Activated CD8-positive, alpha-beta T cell treated with anti-CD3 and anti-CD28 coated beads for 36 hours (primary cell): Measurements from ENCODE around the gene PREX1. TPM values are rescaled to one million over a fixed set of nuclear protein-coding genes. Genes with fewer than 3 reads are reported as not detected.

Experiments used
- ATAC-seq: fragments of 200-7000 bp; cut with Tn5 transposase; one replicate; pipeline ENCODE4 v1.10.0; 2021; ENCODE audit warnings: mild to moderate bottlenecking, moderate library complexity
- CTCF ChIA-PET: fragments of 350-600 bp; sonication (Branson Sonifier 250); formaldehyde crosslinking; loops from one replicate; lab custom pipeline; 2021; ENCODE audit warnings: antibody characterized with exemption; lab: Charles Lee
- POLR2A ChIA-PET: fragments of 350-600 bp; sonication (Branson Sonifier 250); formaldehyde crosslinking; loops from one replicate; lab custom pipeline; 2021; ENCODE audit warnings: antibody characterized with exemption; lab: Charles Lee
- DNase-seq: peaks from one replicate; pipeline ENCODE4 v3.0.0-alpha.2; 2020
- H3K27ac Mint-ChIP-seq: one replicate; pipeline ENCODE4 v1.8.0; 2021; ENCODE audit warnings: mild to moderate bottlenecking, mixed read lengths
- H3K27me3 Mint-ChIP-seq: one replicate; pipeline ENCODE4 v1.8.0; 2021; ENCODE audit warnings: mixed read lengths
- H3K36me3 Mint-ChIP-seq: one replicate; pipeline ENCODE4 v1.8.0; 2021; ENCODE audit warnings: low read depth, mixed read lengths
- H3K4me1 Mint-ChIP-seq: one replicate; pipeline ENCODE4 v1.8.0; 2021; ENCODE audit warnings: low read depth, mixed read lengths
- H3K4me3 Mint-ChIP-seq: one replicate; pipeline ENCODE4 v1.8.0; 2021; ENCODE audit warnings: mild to moderate bottlenecking, moderate library complexity, mixed read lengths
- H3K9me3 Mint-ChIP-seq: one replicate; pipeline ENCODE4 v1.8.0; 2021; ENCODE audit warnings: mixed read lengths
- intact Hi-C: fragments of 100-400 bp; cut with micrococcal nuclease; formaldehyde crosslinking; loops from one replicate; pipeline ENCODE4 v1.10.0; 2022
- total RNA-seq, 2 experiments: library from RNA; stranded (reverse); gene quantifications; one replicate each; pipeline ENCODE4 v1.2.3, GENCODE V29; 2021
- TF ChIP-seq, protein P1 (sequence below): fragments of 200-600 bp; IDR thresholded peaks from one replicate; pipeline ENCODE4 v1.8.0; 2022; ENCODE audit warnings: antibody characterized with exemption, mild to moderate bottlenecking

PREX1 gene
- total RNA-seq, 2 experiments from 2014 or later, result 79.7 to 80.5 TPM

DNA sequence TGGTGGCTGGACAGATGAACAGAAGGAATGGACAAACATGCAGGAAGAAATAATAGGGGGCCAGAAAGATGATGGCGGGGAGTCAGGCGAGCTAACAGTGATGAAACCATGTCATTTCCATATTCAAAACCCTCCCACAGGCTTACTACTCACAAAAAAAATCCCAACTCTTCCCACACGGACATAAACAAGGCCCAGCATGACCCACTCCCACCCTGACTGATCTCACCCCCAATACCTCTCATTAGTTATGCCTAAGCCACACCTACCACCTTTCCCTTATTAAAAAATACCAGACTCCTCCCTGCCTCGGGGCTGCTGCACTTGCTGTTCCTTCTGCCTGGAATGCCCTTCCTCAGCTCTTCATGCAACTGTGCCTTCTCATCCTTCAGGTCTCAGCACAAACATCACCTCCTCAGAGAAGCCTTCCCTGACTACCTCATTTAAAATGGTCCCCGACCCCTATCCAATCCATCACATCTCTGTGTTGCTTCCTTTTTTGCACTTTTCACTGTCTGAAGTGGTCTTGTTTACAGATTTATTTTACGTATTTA, 145.8 kb downstream of the PREX1 start:
- H3K4me1 Mint-ChIP-seq, result peaks cover 13% of the 10 kb centered on the region

GRCh38 chr20:48681201-48681872, 146.5 kb downstream of the PREX1 start:
- Mint-ChIP-seq H3K36me3 (peaks cover 25% of the 10 kb centered on the region), H3K27me3 (no peaks in the 10 kb centered on the region), H3K27ac (no peak overlapping the region), H3K4me3 (no peak overlapping the region), H3K9me3 (no peaks in the 10 kb centered on the region), H3K4me1 (peaks cover 13% of the 10 kb centered on the region)
- ChIA-PET CTCF (no interaction called here), POLR2A (no interaction called here)
- DNase-seq (no peak), ATAC-seq (no peak)
- intact Hi-C loops, result no loop called here
- TF ChIP-seq, protein P1, sequence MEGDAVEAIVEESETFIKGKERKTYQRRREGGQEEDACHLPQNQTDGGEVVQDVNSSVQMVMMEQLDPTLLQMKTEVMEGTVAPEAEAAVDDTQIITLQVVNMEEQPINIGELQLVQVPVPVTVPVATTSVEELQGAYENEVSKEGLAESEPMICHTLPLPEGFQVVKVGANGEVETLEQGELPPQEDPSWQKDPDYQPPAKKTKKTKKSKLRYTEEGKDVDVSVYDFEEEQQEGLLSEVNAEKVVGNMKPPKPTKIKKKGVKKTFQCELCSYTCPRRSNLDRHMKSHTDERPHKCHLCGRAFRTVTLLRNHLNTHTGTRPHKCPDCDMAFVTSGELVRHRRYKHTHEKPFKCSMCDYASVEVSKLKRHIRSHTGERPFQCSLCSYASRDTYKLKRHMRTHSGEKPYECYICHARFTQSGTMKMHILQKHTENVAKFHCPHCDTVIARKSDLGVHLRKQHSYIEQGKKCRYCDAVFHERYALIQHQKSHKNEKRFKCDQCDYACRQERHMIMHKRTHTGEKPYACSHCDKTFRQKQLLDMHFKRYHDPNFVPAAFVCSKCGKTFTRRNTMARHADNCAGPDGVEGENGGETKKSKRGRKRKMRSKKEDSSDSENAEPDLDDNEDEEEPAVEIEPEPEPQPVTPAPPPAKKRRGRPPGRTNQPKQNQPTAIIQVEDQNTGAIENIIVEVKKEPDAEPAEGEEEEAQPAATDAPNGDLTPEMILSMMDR, result no peak

More for the DNA sequence above, 145.8 kb downstream of the PREX1 start:
- TF ChIP-seq, protein P1, result no peak
- CTCF ChIA-PET, result no interaction called here
- H3K27ac Mint-ChIP-seq, result no peak overlapping the region
- intact Hi-C loops, result no loop called here
- ATAC-seq (no peak), DNase-seq (no peak)
- H3K9me3 Mint-ChIP-seq, result no peaks in the 10 kb centered on the region
- POLR2A ChIA-PET, result no interaction called here
- no peak overlapping the region for H3K4me3 Mint-ChIP-seq
- H3K36me3 Mint-ChIP-seq, result peaks cover 21% of the 10 kb centered on the region
- H3K27me3 Mint-ChIP-seq, result no peaks in the 10 kb centered on the region

GRCh38 chr20:48680650-48681049, 147.1 kb downstream of the PREX1 start:
- H3K4me1 Mint-ChIP-seq, result peaks cover 13% of the 10 kb centered on the region
- ATAC-seq, result no peak
- intact Hi-C loops, result no loop called here
- H3K27ac Mint-ChIP-seq, result no peak overlapping the region
- POLR2A ChIA-PET, result no interaction called here
- H3K27me3 Mint-ChIP-seq, result no peaks in the 10 kb centered on the region
- no peak overlapping the region for H3K4me3 Mint-ChIP-seq
- peaks cover 30% of the 10 kb centered on the region for H3K36me3 Mint-ChIP-seq
- no peak for DNase-seq
- TF ChIP-seq, protein P1, result no peak
- CTCF ChIA-PET, result no interaction called here
- no peaks in the 10 kb centered on the region for H3K9me3 Mint-ChIP-seq

DNA sequence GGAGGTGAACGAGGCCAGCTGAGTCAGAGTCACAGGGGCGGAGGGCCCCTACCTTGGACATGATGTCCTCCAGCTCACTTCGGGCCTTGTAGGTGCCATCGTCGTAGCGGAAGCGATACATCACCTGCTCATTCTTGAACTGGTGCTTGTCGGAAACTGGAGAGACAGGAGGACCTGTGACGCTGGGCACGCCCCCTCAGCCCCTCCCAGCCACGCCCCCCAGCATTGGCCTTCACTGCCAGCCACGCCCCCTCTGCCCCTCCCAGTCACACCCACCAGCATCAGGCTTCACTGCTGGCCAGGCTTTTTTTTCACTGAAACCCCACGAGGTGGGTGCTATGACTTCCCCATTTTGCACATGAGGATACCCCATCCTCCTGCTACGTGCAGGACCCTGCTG, 148.2 kb downstream of the PREX1 start:
- H3K27ac Mint-ChIP-seq, result peak overlapping the region; percentile 1
- H3K36me3 Mint-ChIP-seq, result peaks cover 33% of the 10 kb centered on the region
- peak; percentile 13 for ATAC-seq
- peaks cover 8% of the 10 kb centered on the region for H3K4me1 Mint-ChIP-seq
- intact Hi-C loops, result no loop called here
- CTCF ChIA-PET, result no interaction called here
- DNase-seq, result no peak
- H3K9me3 Mint-ChIP-seq, result no peaks in the 10 kb centered on the region
- no peak overlapping the region for H3K4me3 Mint-ChIP-seq
- TF ChIP-seq, protein P1, result no peak
- POLR2A ChIA-PET, result interaction anchor here (0.6 to 1.0 kb wide), 2 partner anchors 8 to 242 kb away, joined by 3 read pairs; partner anchors contain the start of gene ARFGEF2
- H3K27me3 Mint-ChIP-seq, result no peaks in the 10 kb centered on the region

DNA sequence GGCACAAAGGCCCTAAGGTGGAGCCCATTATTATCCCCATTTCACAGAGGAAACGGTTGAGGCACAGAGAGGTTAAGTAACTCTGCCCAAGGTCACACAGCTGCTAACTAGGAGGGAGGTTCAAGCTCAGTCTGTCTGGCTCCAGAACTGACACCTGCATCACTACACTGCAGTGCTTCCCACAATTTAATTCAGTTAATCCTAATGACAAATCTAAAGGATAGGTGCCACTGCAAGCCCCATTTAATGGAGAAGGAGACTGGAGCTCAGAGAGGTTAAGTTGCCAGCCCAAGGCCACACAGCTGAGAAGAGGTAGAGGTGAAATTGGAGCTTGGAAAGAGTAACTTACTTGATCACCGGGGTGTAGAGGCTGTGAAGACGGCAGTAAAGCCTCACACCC, 148.8 kb downstream of the PREX1 start:
- H3K36me3 Mint-ChIP-seq, result peaks cover 29% of the 10 kb centered on the region
- TF ChIP-seq, protein P1, result no peak
- no peak for ATAC-seq
- intact Hi-C loops, result no loop called here
- POLR2A ChIA-PET, result interaction anchor here (0.6 to 1.0 kb wide), 2 partner anchors 9 to 243 kb away, joined by 3 read pairs; partner anchors contain the start of gene ARFGEF2
- no peaks in the 10 kb centered on the region for H3K9me3 Mint-ChIP-seq
- peaks cover 6% of the 10 kb centered on the region for H3K4me1 Mint-ChIP-seq
- no peak for DNase-seq
- H3K27ac Mint-ChIP-seq, result peak overlapping the region; percentile 1
- CTCF ChIA-PET, result no interaction called here
- no peaks in the 10 kb centered on the region for H3K27me3 Mint-ChIP-seq
- no peak overlapping the region for H3K4me3 Mint-ChIP-seq
